ENCODE data around the gene NEFH. TPM values are rescaled to one million over a fixed set of nuclear protein-coding genes. Genes with fewer than 3 reads are reported as not detected.

NEFH gene
- total RNA-seq, 4 donors from 2014 or later = 0.32 to 0.55 (median 0.37) TPM; not detected in 1

GRCh38 chr22:29463629-29464028 is 16.4 kb upstream of the NEFH start:
- DNase-seq = no peak
- WGBS, 2 donors (ENCODE audit: low coverage in 1 of 2) = 84% methylated on average over 7 of the region's 7 CpGs; no CpG with 5 or more reads in 1 of the 2 donors
- Histone ChIP-seq H3K27me3 (peaks cover 4% of the 10 kb centered on the region), H3K27ac (no peak overlapping the region), H3K36me3 (no peaks in the 10 kb centered on the region), H3K4me1 (no peaks in the 10 kb centered on the region), H3K4me3 (no peak overlapping the region), H3K9me3 (no peaks in the 10 kb centered on the region)
- in situ Hi-C loops (cut with MboI; ENCODE audit: low pct_ligation_motif_present in 1 of 4, low pct_unique_long_range_greater_than_20kb in 1 of 4, low sequenced_read_pairs in 3 of 4) = no loop called here
- intact Hi-C loops (cut with DNase I; ENCODE audit: low total_unique reads) = no loop called here
- TF ChIP-seq, protein P1, sequence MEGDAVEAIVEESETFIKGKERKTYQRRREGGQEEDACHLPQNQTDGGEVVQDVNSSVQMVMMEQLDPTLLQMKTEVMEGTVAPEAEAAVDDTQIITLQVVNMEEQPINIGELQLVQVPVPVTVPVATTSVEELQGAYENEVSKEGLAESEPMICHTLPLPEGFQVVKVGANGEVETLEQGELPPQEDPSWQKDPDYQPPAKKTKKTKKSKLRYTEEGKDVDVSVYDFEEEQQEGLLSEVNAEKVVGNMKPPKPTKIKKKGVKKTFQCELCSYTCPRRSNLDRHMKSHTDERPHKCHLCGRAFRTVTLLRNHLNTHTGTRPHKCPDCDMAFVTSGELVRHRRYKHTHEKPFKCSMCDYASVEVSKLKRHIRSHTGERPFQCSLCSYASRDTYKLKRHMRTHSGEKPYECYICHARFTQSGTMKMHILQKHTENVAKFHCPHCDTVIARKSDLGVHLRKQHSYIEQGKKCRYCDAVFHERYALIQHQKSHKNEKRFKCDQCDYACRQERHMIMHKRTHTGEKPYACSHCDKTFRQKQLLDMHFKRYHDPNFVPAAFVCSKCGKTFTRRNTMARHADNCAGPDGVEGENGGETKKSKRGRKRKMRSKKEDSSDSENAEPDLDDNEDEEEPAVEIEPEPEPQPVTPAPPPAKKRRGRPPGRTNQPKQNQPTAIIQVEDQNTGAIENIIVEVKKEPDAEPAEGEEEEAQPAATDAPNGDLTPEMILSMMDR (IDR thresholded peaks at IDR 0.05) = no peak
- TF ChIP-seq EP300 (IDR thresholded peaks at IDR 0.05; ENCODE audit: low read depth) = no peak
- no peak for TF ChIP-seq POLR2AphosphoS5 (IDR thresholded peaks at IDR 0.05)
- no peak for TF ChIP-seq POLR2A (IDR thresholded peaks at IDR 0.05)

GRCh38 chr22:29464581-29464980 is 15.4 kb upstream of the NEFH start:
- in situ Hi-C loops (cut with MboI; ENCODE audit: low pct_ligation_motif_present in 1 of 4, low pct_unique_long_range_greater_than_20kb in 1 of 4, low sequenced_read_pairs in 3 of 4) = no loop called here
- Histone ChIP-seq H3K36me3 (no peaks in the 10 kb centered on the region), H3K4me1 (no peaks in the 10 kb centered on the region), H3K27me3 (peaks cover 8% of the 10 kb centered on the region), H3K4me3 (no peak overlapping the region), H3K27ac (no peak overlapping the region), H3K9me3 (no peaks in the 10 kb centered on the region)
- DNase-seq = no peak
- intact Hi-C loops (cut with DNase I; ENCODE audit: low total_unique reads) = no loop called here
- TF ChIP-seq EP300 (IDR thresholded peaks at IDR 0.05; ENCODE audit: low read depth) (no peak), POLR2AphosphoS5 (IDR thresholded peaks at IDR 0.05) (no peak), POLR2A (IDR thresholded peaks at IDR 0.05) (no peak)
- 76% methylated on average over 7 of the region's 7 CpGs; no CpG with 5 or more reads in 1 of the 2 donors for WGBS, 2 donors (ENCODE audit: low coverage in 1 of 2)

DNA sequence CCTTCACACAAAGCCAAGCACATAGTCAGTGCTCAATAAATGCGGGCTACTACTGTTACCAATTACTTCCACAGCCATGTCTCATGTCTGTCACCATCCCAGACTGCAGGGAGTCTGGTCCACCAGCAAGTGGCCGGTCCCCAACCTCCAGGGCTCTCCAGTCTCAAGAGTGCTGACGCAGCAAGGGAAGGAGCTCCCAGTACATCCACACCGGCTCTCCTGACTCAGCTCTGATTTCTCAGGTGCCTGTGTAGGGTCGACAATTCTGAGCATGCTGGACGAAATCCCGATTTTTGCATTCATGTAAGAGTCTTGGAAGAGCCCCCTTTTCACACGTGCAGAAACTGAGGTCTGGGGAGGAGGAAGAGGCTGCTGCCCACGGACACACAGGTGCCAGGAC is 10.3 kb upstream of the NEFH start:
- no peaks in the 10 kb centered on the region for H3K9me3 ChIP-seq
- H3K27me3 ChIP-seq = peaks cover 30% of the 10 kb centered on the region
- TF ChIP-seq, protein P1 (IDR thresholded peaks at IDR 0.05) = no peak
- TF ChIP-seq POLR2A (IDR thresholded peaks at IDR 0.05) (no peak), EP300 (IDR thresholded peaks at IDR 0.05; ENCODE audit: low read depth) (no peak), POLR2AphosphoS5 (IDR thresholded peaks at IDR 0.05) (no peak)
- H3K27ac ChIP-seq = no peak overlapping the region
- H3K36me3 ChIP-seq = no peaks in the 10 kb centered on the region
- H3K4me1 ChIP-seq = peaks cover 0 to 7% (median 7%) of the 10 kb centered on the region in 4 donors
- intact Hi-C loops (cut with DNase I; ENCODE audit: low total_unique reads) (no loop called here), in situ Hi-C loops (cut with MboI; ENCODE audit: low pct_ligation_motif_present in 1 of 4, low pct_unique_long_range_greater_than_20kb in 1 of 4, low sequenced_read_pairs in 3 of 4) (no loop called here)
- peak overlapping the region in 1 of 4 donors; percentile 25 for H3K4me3 ChIP-seq
- 53% methylated on average over 9 of the region's 9 CpGs; no CpG with 5 or more reads in 1 of the 2 donors for WGBS, 2 donors (ENCODE audit: low coverage in 1 of 2)
- DNase-seq = no peak

DNA sequence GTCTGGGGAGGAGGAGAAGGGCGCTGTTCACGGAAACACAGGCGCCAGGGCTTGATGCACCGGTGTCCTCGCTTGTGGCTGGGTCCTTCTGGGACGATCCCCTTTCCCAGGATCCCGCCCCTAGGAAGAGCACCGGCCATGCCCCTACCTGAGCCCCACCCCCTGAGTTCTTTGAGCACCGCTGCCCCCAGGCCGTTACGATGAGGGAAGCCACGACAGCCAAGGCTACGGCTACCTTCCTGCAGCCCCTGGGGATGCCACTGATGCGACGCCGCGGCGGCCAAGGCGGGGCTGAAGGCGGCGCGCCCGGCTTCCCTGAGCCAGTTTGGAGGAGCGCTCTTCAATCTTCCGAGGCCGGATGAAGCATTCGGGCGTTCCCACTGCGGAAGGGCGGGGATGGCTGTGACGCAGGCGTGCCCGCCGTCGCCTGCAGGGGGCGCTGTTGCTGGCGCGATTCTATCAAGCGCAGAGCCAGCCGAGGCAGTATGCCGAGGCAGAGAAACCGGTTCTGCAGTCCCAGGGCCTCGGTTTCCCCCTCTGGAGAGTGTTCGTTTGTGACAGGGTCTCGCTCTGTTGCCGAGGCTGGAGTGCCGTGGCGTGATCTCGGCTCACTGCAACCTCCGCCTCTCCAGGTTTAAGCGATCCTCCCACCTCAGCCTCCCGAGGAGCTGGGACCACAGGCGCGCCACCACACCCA is 9.7 kb upstream of the NEFH start:
- peak overlapping the region in 3 of 4 donors; percentile 12 to 44 (median 25) for H3K4me3 ChIP-seq
- DNase-seq = peak; percentile 82
- no peak overlapping the region for H3K27ac ChIP-seq
- H3K27me3 ChIP-seq = peaks cover 30% of the 10 kb centered on the region
- H3K4me1 ChIP-seq = peaks cover 0 to 7% (median 7%) of the 10 kb centered on the region in 4 donors
- no peak for TF ChIP-seq EP300 (IDR thresholded peaks at IDR 0.05; ENCODE audit: low read depth)
- TF ChIP-seq, protein P1 (IDR thresholded peaks at IDR 0.05) = peak; percentile 74 to 86 (median 85)
- in situ Hi-C loops (cut with MboI; ENCODE audit: low pct_ligation_motif_present in 1 of 4, low pct_unique_long_range_greater_than_20kb in 1 of 4, low sequenced_read_pairs in 3 of 4) (no loop called here), intact Hi-C loops (cut with DNase I; ENCODE audit: low total_unique reads) (no loop called here)
- no peaks in the 10 kb centered on the region for H3K9me3 ChIP-seq
- H3K36me3 ChIP-seq = no peaks in the 10 kb centered on the region
- 19 to 89% methylated on average over 3 to 39 of the region's 54 CpGs for WGBS, 2 donors (ENCODE audit: low coverage in 1 of 2)

All from transverse colon (tissue), 4 donors.